ENCODE measurements around the gene COPE. TPM values are rescaled to one million over a fixed set of nuclear protein-coding genes. Genes with fewer than 3 reads are reported as not detected.
A peak's percentile ranks its signal among the peaks of the same experiment; 100 is the strongest.

The COPE gene
- total RNA-seq, 1 donor: 179 TPM

GRCh38 chr19:18906605-18907519, 12.3 kb downstream of the COPE start:
- TF ChIP-seq CTCF (IDR thresholded peaks at IDR 0.05; ENCODE audit: extremely low read depth, low read depth, low read length): no peak
- Histone ChIP-seq H3K4me2 (ENCODE audit: insufficient read depth, low read length) (no peak overlapping the region), H3K9me3 (ENCODE audit: low read depth, low read length) (no peaks in the 10 kb centered on the region), H3K27ac (ENCODE audit: low read depth, low read length) (no peak overlapping the region), H3K4me3 (ENCODE audit: insufficient read depth, low read length) (no peak overlapping the region), H4K20me1 (ENCODE audit: insufficient read depth, low read length) (peaks cover 20% of the 10 kb centered on the region), H3K4me1 (ENCODE audit: insufficient read depth, low read length) (no peaks in the 10 kb centered on the region), H2AFZ (ENCODE audit: low read length) (no peak overlapping the region), H3K36me3 (ENCODE audit: insufficient read depth, low read length) (peaks cover 40% of the 10 kb centered on the region), H3K79me2 (ENCODE audit: insufficient read depth, low read length) (peaks cover 10% of the 10 kb centered on the region), H3K27me3 (ENCODE audit: insufficient read depth, low read length) (no peaks in the 10 kb centered on the region)
- DNase-seq (ENCODE audit: insufficient read length, low spot score, missing footprints): no peak

GRCh38 chr19:18905513-18906236, 13.5 kb downstream of the COPE start:
- H3K4me2 ChIP-seq (ENCODE audit: insufficient read depth, low read length): no peak overlapping the region
- no peaks in the 10 kb centered on the region for H3K27me3 ChIP-seq (ENCODE audit: insufficient read depth, low read length)
- no peaks in the 10 kb centered on the region for H3K4me1 ChIP-seq (ENCODE audit: insufficient read depth, low read length)
- H2AFZ ChIP-seq (ENCODE audit: low read length): no peak overlapping the region
- H3K79me2 ChIP-seq (ENCODE audit: insufficient read depth, low read length): peaks cover 3% of the 10 kb centered on the region
- no peak overlapping the region for H3K4me3 ChIP-seq (ENCODE audit: insufficient read depth, low read length)
- DNase-seq (ENCODE audit: insufficient read length, low spot score, missing footprints): peak; percentile 61
- no peak for TF ChIP-seq CTCF (IDR thresholded peaks at IDR 0.05; ENCODE audit: extremely low read depth, low read depth, low read length)
- H3K9me3 ChIP-seq (ENCODE audit: low read depth, low read length): no peaks in the 10 kb centered on the region
- H3K27ac ChIP-seq (ENCODE audit: low read depth, low read length): no peak overlapping the region
- peaks cover 38% of the 10 kb centered on the region for H3K36me3 ChIP-seq (ENCODE audit: insufficient read depth, low read length)
- H4K20me1 ChIP-seq (ENCODE audit: insufficient read depth, low read length): peaks cover 13% of the 10 kb centered on the region

GRCh38 chr19:18905058-18905456, 14.1 kb downstream of the COPE start:
- DNase-seq (ENCODE audit: insufficient read length, low spot score, missing footprints): peak; percentile 27
- Histone ChIP-seq H2AFZ (ENCODE audit: low read length) (no peak overlapping the region), H3K4me2 (ENCODE audit: insufficient read depth, low read length) (no peak overlapping the region), H3K27ac (ENCODE audit: low read depth, low read length) (no peak overlapping the region), H3K79me2 (ENCODE audit: insufficient read depth, low read length) (no peaks in the 10 kb centered on the region), H3K9me3 (ENCODE audit: low read depth, low read length) (no peaks in the 10 kb centered on the region), H3K36me3 (ENCODE audit: insufficient read depth, low read length) (peaks cover 37% of the 10 kb centered on the region), H4K20me1 (ENCODE audit: insufficient read depth, low read length) (peaks cover 12% of the 10 kb centered on the region), H3K4me3 (ENCODE audit: insufficient read depth, low read length) (no peak overlapping the region), H3K27me3 (ENCODE audit: insufficient read depth, low read length) (no peaks in the 10 kb centered on the region), H3K4me1 (ENCODE audit: insufficient read depth, low read length) (no peaks in the 10 kb centered on the region)
- no peak for TF ChIP-seq CTCF (IDR thresholded peaks at IDR 0.05; ENCODE audit: extremely low read depth, low read depth, low read length)

Data from osteoblast (primary cell).